T-helper 2 cell (primary cell): ENCODE results near the gene TRAPPC11.
A peak's percentile ranks its signal among the peaks of the same experiment; 100 is the strongest.
"Not testable (repeated sequence)": the region's sequence is repeated elsewhere in the genome, so short reads cannot be mapped to it uniquely, and the experiment has no call there.

Experiments
- DNase-seq, 5 experiments: peaks; one replicate each; pipeline versions ENCODE4 v3.0.0 to v3.0.0-alpha.2; 2012 to 2022
- total RNA-seq, 2 donors: gene quantifications; one replicate each; lab custom pipeline; 2026; lab: John Stamatoyannopoulos, UW

Gene TRAPPC11
- 26.8 to 61.3 reads per million in 2 donors for total RNA-seq

DNA sequence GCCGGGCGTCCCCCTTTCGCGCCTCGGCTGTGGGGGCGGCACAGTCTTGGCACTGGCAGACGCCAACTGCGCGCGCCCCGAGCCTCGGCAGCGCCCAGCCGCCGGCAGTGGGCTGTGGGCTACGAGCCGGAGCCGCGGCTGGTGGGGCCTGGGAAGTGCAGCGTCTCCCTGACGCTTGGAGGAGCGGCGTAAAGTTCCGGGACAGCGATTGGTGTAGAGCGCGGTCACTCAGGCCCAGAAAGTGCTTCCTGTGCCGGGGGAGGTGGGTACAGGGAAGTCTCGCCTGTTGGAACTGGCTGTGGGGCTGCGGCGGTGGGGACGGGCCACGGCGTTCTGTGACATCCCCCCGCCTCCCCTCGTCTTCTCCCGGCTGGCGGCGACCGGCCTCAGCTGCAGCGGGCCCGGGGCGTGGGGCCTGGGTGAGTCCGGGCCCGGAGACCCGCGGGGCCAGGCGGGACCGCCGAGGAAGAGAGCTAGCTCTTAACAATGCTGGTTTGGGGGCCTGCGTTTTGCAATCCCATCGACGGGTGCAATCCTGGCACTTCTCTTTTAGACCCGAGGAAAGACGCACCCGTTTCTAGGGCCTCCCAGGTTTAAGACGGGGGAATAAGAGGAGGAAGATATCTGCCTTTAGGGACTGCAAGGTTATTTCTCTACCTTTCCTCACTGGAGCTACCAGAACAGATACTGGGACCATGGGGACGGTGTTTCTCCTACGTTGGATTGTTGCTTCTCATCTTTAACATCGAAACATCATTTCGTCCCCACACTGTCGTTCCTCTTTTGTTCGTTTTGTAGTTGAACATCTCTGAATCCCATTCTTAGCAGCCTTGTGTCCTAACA lies at the start of gene TRAPPC11, which contains the start of gene RWDD4:
Gene TRAPPC11, plus strand, starts transcription at position 265 of the 843 bp plus-strand sequence. CDS start 4,575 bp downstream, outside the sequence.
Gene RWDD4, minus strand, starts transcription at position 157 of the 843 bp plus-strand sequence. CDS start 233 bp downstream, outside the sequence.
- peak; percentile 88 to 99 (median 95) for DNase-seq

DNA sequence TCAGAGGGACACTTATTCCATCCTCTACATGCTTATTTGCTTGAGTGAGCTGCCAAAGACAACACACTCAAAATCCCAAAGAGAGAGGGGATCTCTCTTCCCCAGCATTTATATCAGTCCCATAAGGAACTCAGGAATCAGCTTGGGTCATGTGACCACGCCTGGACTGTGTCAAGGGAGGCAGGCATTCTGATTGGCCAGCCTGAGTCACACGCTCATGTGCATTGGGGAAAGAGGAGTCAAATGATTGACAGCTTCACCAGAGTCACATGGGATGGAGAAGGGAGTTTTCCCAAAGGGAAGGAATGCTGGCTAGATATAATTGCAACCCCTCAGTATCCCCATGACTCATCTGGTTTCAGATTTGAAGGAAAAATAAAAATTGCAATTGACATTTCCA lies 49.1 kb upstream of the TRAPPC11 start:
- DNase-seq, result no peak

DNA sequence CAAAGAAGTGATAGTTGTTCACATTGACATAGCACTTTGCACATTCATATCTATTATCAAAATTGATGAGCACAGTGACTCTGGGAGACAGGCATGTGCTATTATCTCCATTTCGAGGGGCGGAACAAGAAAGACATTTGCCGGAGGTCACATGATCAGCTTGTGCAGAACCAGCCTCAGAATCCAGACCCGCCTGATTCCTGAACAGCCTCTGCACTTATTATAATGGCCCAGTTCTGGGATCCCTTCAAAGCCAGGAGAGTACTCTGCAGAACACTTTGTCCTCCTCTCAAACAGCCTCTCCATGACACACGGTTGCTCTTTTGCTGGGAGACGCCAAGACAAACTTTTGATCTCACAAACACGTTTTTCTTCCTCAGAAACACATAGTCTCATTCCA lies 48.5 kb upstream of the TRAPPC11 start:
- no peak for DNase-seq

DNA sequence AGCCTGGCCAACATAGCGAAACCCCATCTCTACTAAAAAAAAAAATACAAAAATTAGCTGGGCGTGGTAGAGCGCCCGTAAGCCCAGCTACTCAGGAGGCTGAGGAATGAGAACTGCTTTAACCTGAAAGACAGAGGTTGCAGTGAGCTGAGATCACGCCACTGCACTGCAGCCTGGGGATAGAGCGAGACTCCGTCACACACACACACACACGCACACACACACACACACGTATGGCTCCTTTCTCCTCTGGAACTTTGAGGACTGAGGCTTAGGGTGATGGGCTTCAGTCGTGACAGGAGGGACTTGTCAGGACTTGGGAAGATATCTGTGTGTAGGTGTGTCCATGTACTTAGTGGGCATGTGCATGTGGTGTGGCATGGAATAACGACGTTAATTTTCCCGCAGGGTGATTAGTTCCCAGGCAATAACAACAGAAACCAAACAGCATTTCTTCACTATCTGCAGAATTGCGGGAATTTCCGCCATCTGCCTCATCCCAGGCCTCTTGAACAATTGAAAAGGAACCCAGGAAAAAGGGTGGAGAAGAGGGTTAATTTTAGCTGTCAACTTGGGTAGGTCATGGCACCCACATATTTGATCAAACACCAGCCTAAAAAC lies 47.8 kb upstream of the TRAPPC11 start:
- DNase-seq, result no peak

DNA sequence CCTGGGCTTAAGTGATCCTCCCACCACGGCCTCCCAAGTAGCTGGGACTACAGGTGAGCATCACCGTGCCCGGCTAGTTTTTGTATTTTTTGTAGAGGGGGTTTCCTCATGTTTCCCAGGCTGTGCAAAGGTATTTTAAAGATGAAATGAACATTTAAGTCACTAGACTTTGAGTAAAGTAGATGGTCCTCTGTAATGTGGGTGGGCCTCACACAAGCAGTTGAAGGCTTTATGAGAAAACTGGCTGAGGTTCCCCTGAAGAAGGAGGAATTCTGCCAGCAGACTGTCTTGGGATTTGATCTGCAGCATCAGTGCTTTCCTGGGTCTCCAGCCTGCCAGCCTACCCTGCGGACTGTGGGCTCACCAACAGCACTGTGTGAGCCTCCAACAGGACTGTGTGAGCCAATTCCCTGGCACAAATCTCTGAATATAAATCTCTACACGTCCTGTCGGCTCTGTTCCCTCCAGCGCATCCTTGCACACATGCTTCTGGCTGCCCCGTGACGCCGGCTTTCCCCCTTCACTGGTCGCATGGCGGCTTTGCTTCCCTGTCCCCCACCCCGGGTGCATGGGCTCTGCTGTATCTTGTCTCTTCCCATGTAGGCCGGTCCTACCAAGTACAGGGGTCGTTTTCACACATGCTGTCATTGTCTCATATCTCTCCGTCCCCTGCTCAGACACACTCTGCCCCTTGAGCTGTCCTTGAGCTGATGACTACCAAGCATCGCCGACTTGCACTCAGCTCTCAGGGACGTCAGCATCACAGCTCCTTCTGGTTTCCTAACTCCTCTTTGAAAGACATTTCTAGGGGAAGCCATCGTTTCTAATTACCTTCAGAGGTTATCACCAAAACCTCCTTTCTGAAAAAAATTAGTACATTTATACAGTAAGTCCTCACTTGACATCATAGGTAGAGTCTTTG lies 46.5 kb upstream of the TRAPPC11 start:
- DNase-seq, result no peak

DNA sequence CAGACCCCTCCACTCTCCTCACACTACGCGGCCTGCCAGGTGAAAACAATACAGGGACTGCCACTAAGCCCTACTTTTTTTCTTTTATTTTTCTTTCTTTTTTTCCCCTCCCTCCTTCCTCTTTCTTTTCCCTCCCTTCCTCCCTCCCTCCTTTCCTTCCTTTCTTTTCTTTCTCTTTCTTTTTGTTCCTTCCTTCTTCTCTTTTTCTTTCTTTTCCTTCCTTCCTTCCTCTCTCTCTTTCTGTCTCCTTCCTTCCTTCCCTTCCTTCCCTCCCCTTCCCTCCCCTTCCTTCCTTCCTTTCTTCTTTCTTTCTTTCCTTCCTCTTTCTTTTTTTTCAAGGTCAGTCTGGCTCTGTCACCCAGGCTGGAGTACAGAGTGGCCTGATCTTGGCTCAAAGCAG lies 42.0 kb upstream of the TRAPPC11 start:
- DNase-seq, result no peak

DNA sequence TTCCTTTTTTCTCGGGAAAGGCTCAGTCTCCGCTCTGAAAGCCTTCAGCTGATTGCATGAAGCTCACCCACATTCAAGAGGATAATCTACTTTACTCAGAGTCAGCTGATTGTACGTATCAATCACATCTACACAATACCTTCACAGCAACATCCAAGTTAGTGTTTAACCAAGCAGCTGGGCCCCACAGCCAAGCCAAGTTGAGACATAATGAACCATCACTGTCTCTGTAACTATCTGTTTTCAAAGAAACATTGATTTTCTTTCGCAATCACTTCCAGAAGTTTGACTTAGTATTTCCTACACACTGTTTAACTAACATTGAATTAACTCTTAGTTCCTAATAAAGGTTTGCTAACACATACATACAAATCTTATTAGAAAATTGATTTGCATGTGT lies 40.4 kb upstream of the TRAPPC11 start:
- no peak for DNase-seq

DNA sequence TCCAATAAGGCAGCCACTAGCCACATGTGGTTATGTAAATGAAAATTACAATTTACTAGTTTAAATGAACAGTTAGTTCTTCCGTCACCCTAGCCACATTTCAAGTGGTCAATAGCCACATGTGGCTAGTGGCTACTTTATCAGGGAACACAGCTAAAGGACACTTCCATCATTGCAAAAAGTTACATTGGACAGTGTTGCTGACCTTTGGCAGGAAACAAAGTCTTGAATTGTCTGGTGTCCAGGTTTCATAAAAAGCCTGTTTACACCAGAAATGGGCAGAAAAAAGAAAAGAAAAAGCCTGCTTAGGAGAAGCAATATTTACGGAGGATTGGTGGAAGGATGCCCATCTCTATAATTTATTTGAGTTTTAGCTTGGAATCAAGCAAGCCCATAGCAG lies 38.7 kb upstream of the TRAPPC11 start:
- DNase-seq, result no peak

DNA sequence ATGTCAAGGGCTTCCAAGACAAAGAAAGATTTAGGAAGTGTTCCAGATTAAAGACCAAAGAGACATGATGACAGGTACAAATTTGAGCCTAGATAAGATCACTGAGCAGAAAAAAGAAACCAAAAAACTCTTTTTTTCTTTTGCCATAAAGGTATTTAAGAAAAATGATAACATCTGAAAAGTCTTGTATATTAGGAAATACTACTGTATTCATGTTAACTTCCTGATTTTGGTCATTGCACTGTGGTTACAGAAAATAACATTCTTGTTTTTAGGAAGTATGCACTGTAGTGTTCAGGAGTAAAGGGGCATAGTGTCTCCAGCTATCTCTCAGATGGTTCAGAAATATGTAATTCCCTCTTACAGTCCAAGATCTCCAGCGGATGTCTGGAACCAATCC lies 37.2 kb upstream of the TRAPPC11 start:
- DNase-seq, result no peak

DNA sequence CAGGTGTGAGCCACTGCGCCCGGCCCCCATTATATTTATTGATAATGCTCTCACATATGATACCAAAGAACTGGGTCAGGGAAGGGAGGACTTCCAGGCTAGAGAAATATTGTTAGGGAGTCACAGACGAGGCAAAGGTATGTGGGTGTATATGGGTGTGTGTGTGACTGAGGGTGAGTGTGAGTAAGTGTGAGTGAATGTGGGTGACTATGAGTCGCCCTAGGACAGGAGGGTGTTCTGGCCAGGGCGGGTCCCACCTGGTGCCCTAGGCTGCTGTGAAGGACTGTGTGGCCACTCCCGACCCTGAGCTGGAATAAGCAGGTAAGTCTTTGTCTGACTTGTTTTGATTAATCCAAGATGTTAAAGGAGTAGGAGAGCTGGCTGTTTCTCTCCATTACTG lies 34.5 kb upstream of the TRAPPC11 start:
- no peak for DNase-seq

DNA sequence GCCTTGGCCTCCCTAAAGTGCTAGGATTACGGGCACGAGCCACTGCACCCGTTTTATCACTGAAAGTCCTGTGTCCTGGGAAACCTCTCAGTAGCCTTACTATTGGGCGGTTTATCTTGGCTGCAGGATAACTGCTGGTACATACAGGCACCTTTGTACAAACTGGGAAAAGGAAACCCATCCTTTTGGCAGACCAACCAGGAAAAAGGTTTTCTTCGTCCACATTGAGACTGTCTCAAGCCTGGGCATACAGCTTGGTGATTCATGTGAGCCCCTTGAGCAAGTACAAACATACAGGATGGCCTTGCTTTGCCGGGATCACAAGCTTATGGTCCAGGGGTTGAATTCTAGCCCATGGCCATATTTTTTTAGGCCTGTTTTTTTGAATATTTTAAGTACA lies 32.9 kb upstream of the TRAPPC11 start:
- DNase-seq, result no peak

DNA sequence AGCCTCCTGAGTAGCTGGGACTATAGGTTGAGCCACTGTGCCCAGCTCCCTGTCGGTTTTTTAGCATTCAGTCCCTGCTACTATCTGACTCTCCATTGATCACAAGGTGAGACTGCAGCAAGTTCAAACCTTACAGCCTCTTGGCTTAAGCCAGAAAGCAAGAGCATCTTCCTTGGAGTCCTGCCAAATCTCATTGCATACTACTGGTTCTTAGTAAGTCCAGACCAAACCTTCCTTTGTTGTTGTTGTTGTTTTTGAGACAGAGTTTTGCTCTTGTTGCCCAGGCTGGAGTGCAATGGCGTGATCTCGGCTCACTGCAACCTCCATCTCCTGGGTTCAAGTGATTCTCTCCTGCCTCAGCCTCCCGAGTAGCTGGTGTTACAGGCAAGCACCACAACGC lies 31.8 kb upstream of the TRAPPC11 start:
- DNase-seq, result not testable (repeated sequence)

DNA sequence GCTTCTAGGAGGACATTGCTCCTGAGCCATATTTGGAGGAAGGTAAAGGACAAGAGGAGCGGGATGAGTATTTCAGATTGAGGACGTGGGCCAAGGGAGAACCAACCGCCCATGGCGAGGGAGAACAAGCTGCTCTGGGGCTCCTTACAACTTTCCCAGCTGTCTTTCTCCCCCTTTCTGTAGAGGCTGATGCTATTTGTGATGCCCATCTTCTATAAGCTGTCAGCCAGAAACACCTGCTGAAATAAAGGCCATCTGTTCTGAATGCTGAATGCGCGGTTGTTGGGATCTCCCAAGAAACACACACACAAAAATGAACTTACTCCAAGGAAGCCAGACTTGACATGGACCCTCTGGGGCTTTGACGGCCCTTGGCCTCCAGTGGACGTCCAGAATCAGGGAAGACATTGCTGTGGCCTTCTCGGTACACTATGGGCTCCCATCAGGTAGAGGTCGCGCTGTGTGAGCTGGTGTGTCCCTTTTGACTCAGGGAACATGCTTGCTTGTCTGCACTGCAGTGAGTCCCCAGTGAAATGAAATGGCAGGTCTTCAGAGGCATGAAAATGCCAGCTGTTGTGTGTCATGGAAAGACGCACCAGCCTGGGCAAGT lies 31.0 kb upstream of the TRAPPC11 start:
- DNase-seq, result no peak

DNA sequence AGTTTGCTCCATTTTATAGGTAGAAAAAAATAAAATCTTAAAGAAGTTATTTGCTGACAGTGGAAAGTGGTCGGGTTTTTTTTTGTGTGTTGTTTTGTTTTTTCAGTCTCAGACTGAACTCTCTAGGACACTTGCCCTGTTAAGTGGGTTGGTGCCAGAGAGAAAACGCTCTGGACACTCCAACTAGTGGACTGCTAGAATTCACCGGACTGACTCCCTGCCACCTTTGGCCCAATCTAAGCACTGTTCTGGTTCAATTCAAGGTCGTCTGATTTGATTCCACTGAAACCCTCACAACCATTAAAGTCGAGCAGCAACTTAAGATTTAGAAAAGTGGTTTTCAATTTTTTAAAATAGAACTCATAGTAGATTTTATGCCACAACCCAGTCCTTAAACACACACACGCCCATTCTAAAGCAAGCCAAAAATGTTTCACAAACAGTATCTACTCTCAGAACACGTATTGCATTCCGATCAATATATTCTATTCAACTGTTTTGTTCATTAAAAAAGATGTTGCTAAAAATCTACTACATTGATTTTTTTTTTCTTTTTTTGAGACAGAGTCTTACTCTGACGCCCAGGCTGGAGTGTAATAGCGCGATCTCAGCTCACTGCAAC lies 27.4 kb upstream of the TRAPPC11 start:
- no peak for DNase-seq

DNA sequence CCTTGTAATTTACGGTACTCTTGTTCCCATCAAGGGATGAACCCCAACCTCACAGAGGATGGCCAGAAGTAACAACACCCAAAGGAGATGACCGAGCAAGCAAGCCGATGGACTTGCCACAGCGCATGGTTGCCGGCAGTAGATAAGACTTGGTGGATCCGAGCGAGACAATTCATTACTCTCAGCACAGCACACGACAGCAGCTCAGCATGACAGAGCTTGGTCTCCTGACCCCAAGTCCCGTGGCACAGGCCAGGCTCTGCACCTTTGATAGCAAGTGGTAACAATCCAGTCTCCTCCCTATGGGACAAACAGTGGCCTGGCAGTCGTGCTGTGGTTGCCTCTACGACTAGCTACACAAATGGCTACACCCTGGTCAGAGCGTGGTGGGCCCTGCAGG lies 26.4 kb upstream of the TRAPPC11 start:
- no peak for DNase-seq

DNA sequence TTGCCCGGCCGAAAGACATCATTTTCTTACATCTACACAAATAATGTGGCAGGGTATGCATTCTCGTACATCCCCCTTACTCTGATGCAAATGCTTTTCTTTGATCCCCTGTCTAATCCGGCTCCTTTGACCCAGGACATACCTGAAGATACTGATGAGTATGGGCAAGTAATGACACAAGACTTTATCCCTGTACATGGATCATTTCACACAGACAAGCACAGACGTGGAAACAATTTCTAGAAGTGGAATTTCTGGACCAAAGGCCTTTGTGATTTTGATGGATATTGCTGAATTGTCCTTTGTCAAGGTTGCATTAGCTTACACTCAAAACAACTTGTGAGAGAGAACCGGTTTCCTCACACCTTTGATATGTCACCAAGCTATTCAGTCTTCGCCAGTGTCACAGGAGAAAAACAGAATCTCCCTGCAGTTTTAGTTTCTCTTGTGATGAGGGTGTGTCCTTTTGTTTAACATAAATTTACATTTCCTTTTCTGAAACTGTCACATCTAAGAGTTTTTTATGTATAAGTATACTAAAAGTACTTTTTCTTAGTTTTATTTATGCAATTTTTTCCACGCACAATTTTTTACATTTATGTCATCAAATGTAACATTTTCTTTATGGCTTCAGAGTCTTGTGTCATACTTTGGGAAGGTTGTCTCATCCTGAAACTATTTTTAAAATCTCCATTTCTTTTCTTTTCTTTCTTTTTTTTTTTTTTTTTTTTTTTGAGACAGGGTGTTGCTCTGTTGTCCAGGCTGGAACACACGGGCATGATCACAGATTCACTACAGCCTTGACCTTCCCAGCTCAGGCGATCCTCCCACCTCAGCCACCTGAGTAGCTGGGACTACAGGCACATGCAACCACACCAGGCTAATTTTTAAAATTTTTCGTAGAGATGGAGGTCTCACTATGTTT lies 25.4 kb upstream of the TRAPPC11 start:
- DNase-seq, result peak in 1 of 5 experiments; percentile 12

DNA sequence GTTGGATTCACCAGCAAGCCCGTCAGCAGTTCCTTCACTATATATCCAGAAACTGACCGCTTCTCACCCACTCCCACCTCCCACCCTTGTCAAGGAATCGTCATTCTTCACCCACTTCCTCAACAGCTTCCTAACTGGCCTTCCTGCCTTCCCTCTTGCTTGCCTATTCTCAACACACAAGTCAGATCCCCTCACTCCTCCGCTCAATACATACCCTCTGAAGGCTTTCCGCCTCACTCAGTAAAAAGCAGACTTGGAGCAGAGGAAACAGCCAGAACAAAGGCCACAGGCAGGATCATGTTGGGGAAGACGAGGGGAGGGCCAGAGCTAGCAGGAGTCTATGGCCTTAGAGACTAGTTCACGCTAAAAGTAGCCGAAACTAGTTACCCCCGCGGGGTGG lies 23.8 kb upstream of the TRAPPC11 start:
- DNase-seq, result no peak

DNA sequence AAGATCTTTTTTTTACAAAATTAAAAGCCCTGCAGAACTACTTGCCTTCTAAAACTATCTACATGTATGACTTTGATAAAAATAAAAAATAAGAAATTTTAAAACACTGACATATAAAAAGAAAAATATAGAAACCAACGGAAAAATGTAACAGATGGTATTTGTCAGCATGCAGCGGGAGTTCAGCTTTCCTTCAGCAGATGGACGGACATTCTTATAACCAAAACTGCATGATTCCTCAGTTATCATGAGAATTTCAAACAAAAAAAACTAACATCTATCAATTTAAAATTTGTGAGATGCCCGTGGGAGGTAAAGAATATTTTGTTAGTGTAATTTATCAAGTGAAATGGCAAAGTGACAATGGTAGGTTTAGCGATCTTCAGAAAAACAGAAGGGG lies 23.4 kb upstream of the TRAPPC11 start:
- no peak for DNase-seq

DNA sequence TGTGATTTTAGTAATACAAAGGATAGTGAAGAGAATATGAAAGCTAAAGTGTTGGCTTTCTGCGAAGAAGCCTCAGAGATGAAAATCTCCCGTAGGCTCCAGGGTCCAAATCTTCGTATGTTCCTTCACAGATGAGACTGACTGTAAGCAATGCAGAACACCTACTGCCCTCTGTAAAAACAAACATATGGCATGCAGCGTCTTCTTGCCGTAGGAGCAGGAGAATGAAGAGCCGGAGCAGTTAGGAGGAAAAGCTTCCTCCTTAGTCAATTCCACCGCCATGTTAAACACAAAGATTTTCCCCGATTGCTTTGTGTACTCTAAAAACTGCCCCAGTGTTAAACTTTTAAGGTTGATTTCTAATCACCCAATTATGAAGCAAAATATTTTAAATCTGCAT lies 22.6 kb upstream of the TRAPPC11 start:
- DNase-seq, result no peak

DNA sequence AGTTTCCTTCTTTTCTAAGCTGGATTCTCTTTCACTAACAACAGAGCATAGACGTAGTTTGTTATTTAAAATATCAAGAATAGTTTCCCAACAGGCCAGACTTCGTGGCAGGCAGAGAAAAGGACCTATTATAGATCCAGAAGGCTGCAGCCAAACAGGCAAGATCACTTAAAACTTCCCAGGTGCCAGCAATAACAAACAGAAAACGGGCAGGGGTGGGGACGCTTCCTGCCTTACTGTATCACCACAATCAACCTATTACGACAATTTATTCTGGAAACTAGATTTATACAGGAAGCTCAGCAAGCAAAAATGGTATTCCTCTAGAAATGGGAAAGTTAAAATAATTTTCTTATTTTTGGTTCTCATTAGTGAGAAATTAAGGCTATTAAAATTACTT lies 22.2 kb upstream of the TRAPPC11 start:
- no peak for DNase-seq

DNA sequence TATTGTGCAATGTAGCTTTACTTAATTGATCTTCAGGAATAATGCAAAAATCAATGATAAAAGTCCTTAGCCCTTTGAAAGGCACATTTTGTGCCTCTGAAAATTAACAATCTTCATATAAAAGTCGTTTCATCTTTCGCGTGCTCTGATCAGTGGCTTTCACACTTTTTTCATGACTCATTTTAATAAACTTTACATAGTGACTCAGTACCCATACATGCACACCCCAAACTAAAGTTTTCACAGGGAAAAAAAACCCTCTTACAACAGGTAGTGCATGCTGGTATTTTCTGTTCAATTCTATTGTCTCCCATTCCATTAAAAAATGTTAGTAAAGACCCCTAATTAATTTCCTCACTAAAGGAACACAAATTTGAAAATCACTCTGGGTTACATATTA lies 21.6 kb upstream of the TRAPPC11 start:
- DNase-seq, result peak in 1 of 5 experiments; percentile 38
